Epithelial cell of prostate (primary cell): Measurements from ENCODE around the gene SLC1A2.

Source experiments
- DNase-seq: peaks from one replicate; pipeline ENCODE4 v3.0.0-alpha.2; 2011; ENCODE audit warnings: low read depth, low spot score
- H3K27ac ChIP-seq: fragments of 450-650 bp; 2 replicates; pipeline ENCODE4 v1.5.1; 2017; ENCODE audit warnings: mild to moderate bottlenecking

The SLC1A2 gene

GRCh38 chr11:35211952-35212351 lies 207.4 kb downstream of the SLC1A2 start:
- H3K27ac ChIP-seq: peak overlapping the region; percentile 45
- no peak for DNase-seq

DNA sequence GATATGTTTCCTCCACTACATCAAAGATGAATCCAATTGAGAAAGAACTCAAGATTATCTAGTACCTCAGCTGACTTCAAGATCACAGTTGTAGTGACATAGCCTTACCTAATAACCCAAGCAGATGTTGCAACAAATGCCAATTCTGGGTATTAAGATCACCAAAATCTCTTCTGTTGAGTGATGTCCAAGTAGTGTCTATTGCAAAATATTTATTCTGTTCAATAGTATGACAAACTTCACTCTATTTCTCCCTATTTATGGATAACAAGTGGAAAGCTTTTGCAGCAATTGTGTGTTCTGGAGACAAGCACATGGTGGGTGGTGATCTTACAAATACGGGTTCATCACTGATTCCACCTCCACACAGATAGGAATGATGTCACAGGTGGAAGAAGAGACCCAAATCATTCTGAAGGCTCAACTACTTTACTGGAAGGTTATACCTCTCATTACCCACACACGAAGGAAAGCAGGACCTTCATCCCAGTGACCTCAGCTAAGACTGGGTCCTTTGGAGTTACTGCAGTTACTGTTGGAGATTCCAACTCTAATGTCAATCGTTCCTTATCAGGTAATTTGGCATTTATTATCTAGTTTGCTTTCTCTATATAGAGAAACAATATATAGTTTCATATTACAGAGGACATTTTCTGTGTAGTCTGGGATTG lies 208.3 kb downstream of the SLC1A2 start:
- no peak for DNase-seq
- H3K27ac ChIP-seq: no peak overlapping the region

DNA sequence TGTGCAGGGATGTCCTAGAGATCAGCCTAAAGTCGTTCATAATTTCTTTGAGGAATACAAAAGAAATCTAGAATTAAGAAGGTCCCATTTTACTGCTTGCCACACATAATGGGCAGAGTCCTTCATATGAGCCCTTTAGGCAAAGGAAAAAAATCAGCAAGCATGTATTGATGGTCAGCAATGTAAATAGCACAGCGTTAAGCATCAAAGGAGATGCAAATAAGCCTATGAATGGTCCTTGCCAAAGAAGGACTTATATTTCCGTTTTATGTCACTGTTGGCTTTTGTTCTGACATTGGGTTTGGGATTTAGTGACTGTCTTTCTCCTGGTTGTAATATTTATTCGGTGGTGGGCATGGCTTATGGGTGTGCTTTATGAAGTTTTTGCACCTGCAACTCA lies 210.6 kb downstream of the SLC1A2 start:
- no peak overlapping the region for H3K27ac ChIP-seq

DNA sequence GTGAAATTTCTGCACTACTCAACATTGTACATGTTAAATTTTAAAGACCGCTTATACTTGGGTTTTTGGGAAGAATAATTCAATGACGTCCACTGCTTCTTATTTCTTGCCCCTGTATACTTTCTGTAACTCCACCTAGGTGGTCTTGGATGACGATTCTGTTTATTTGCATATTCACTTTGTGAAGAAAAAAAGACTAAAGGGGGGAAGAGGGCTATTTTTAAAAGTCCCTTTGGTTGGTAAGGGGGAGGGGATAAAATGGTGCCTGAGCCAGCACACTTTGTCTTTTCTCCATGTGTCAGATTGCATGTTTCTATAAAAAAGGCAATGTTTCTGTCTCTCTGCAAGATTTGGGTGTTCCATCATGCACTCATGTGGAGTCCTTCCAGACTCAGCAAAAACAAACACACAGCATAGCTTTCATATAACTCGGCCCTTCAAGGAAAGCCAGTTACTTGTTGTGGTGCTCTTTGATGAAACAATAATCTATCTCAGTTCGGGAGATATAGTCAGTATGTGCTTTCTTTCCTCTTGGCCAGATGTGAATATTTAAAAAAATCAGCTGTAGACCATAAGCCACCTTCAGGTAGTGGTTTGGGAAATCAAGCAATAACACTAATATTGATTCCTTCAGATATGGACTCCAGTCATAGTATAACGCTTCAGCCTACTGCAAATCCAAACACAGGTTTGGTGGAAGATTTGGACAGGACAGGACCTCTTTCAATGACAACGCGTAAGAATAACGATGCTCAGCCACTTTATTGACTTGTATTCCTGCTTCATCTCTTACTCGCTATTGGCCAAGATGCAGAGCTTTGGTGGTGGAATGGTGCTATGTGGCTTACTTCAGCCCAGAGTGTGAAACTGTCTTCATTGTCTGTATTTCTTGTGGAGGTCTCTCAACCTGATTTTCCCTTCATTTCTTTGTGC lies 211.6 kb downstream of the SLC1A2 start:
- no peak overlapping the region for H3K27ac ChIP-seq
- no peak for DNase-seq

More for the DNA sequence above, 210.6 kb downstream of the SLC1A2 start:
- no peak for DNase-seq

DNA sequence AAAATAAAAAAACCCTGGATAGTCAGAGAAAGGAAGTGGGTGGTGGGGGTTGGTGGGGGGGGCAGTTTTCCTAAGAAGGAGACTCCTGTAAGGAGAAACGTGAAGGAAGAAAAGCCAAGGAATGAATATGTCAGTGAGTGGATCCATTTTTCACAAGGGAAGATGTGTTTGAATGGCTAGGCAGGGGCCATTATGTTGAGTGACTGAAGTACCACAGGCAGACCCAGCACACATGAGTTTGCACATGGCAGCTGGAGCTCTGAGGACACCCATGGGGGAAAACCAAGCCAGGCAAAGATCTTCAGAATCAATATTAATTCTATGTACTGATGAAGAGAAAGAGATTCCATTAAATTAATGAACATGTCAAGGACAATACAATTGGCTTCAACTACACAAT lies 212.7 kb downstream of the SLC1A2 start:
- no peak overlapping the region for H3K27ac ChIP-seq

DNA sequence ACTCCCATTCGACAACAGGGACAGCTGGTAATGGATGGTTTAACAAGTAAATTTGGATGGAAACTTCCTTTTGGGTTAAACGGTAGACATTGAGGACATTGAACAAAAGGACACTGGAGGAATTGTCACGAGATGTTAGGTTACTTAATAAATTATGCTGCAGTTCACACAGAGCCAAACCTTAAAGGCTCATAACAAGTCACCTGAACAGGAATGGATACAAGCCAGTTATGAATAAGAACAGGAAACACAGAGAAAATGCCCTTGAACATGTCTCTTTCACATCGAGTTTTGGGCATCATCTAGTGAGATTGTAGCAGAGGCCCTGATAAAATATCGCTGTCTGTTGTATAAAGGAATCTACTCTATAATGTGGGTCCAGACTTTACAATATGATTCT lies 214.7 kb downstream of the SLC1A2 start:
- no peak overlapping the region for H3K27ac ChIP-seq
- no peak for DNase-seq

More for the DNA sequence above, 212.7 kb downstream of the SLC1A2 start:
- no peak for DNase-seq
